Stimulated activated naive CD8-positive, alpha-beta T cell treated with anti-CD3 and anti-CD28 coated beads, Interleukin-15, amount 100 ng/mL, for 72 hours (primary cell): Measurements from ENCODE around the gene WFS1.

ENCODE experiments used
- ATAC-seq: fragments of 150-1000 bp; cut with Tn5 transposase; 2 replicates; pipeline ENCODE4 v1.10.0; 2021; ENCODE audit warnings: mild to moderate bottlenecking, moderate library complexity
- DNase-seq, 2 donors: peaks; one replicate each; pipeline ENCODE4 v3.0.0; 2021 to 2022
- H3K27ac Mint-ChIP-seq, 2 donors: one replicate each; pipeline ENCODE4 v1.8.0; 2022; ENCODE audit warnings: mild to moderate bottlenecking in 2 of 2, mixed read lengths in 2 of 2, moderate library complexity in 2 of 2
- H3K27me3 Mint-ChIP-seq: one replicate; pipeline ENCODE4 v1.8.0; 2022; ENCODE audit warnings: mixed read lengths
- H3K4me1 Mint-ChIP-seq: one replicate; pipeline ENCODE4 v1.8.0; 2022; ENCODE audit warnings: mild to moderate bottlenecking, mixed read lengths
- H3K4me3 Mint-ChIP-seq, 2 donors: one replicate each; pipeline ENCODE4 v1.8.0; 2022; ENCODE audit warnings: mild to moderate bottlenecking in 2 of 2, mixed read lengths in 2 of 2, moderate library complexity in 1 of 2
- H3K9me3 Mint-ChIP-seq, 2 donors: one replicate each; pipeline ENCODE4 v1.8.0; 2022; ENCODE audit warnings: mixed read lengths in 2 of 2

WFS1 gene

GRCh38 chr4:6250235-6250983, 19.2 kb upstream of the WFS1 start:
- Mint-ChIP-seq H3K27me3 (peaks cover 46% of the 10 kb centered on the region), H3K4me1 (peaks cover 5% of the 10 kb centered on the region), H3K27ac (no peak overlapping the region), H3K9me3 (no peaks in the 10 kb centered on the region), H3K4me3 (no peak overlapping the region)
- ATAC-seq, result peak; percentile 53
- DNase-seq, result peak in 1 of 2 donors; percentile 45

DNA sequence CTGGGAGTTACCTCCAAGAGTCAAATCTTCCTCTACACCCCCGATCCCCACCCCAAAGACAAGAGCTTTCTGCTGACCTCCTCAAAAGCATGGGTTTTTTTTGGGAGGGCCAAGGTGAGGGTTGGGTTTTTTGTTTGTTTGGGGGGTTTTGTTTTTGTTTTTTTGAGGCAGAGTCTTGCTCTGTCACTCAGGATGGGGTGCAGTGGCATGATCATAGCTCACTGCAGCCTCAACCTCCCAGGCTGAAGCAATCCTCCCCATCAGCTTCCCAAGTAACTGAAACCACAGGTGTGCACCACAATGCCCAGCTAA, 18.7 kb upstream of the WFS1 start:
- DNase-seq (no peak), ATAC-seq (no peak)
- H3K9me3 Mint-ChIP-seq, result no peaks in the 10 kb centered on the region
- no peak overlapping the region for H3K27ac Mint-ChIP-seq
- H3K4me3 Mint-ChIP-seq, result no peak overlapping the region
- H3K4me1 Mint-ChIP-seq, result peaks cover 5% of the 10 kb centered on the region
- H3K27me3 Mint-ChIP-seq, result peaks cover 45% of the 10 kb centered on the region

DNA sequence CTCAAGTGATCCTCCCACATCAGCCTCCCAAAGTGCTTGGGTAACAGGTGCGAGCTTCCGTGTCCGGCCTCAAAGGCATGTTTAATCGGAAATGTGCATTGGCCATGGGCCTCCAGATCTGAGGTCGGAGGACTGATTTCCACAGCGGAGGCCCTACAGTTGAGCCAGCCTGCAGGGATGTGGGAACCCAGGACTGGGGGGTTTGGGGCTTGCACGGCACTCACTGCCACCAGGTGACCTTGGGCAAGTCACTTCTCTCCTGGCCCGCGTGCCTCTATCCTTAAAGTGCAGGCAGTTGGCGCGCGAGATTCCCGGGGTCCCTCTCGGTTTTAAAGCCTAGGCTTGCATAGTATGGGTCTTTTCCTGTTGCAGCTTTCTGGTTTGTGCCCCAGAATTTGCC, 18.3 kb upstream of the WFS1 start:
- DNase-seq, result no peak
- no peak for ATAC-seq
- Mint-ChIP-seq H3K9me3 (no peaks in the 10 kb centered on the region), H3K4me1 (peaks cover 5% of the 10 kb centered on the region), H3K27me3 (peaks cover 45% of the 10 kb centered on the region), H3K4me3 (no peak overlapping the region), H3K27ac (no peak overlapping the region)

- peaks cover 45% of the 10 kb centered on the region for H3K27me3 Mint-ChIP-seq
- H3K9me3 Mint-ChIP-seq, result no peaks in the 10 kb centered on the region
- no peak overlapping the region for H3K4me3 Mint-ChIP-seq
- no peak overlapping the region for H3K27ac Mint-ChIP-seq
- DNase-seq, result no peak
- peaks cover 10% of the 10 kb centered on the region for H3K4me1 Mint-ChIP-seq
- ATAC-seq, result no peak
Observed at GRCh38 chr4:6252051-6252450, 17.6 kb upstream of the WFS1 start.

- DNase-seq, result no peak
- no peak for ATAC-seq
- peaks cover 16% of the 10 kb centered on the region for H3K4me1 Mint-ChIP-seq
- H3K9me3 Mint-ChIP-seq, result no peaks in the 10 kb centered on the region
- H3K27me3 Mint-ChIP-seq, result peaks cover 46% of the 10 kb centered on the region
- no peak overlapping the region for H3K27ac Mint-ChIP-seq
- H3K4me3 Mint-ChIP-seq, result no peak overlapping the region
Observed at GRCh38 chr4:6253111-6253510, 16.5 kb upstream of the WFS1 start.

DNA sequence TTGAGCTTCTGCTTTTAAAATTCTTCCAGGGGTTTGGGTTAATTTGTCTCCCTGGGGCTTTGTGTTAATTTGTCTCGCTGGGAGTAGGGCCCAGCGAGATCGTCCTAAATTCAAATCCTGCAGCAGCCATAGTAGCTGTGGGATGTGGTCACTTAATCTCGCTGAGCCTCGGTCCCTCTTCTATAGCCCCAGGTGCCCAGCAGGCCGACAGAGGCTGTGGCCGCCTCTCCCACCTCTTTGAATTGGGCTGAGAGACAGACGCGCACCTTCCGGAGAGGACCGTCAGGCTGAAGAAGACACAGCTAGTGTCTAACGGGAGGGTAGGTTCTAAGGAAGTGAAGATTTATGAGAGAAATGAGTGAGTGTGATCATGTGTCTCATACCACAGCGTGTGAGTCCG, 15.7 kb upstream of the WFS1 start:
- peaks cover 37% of the 10 kb centered on the region for H3K27me3 Mint-ChIP-seq
- no peak overlapping the region for H3K4me3 Mint-ChIP-seq
- no peak for ATAC-seq
- H3K27ac Mint-ChIP-seq, result no peak overlapping the region
- no peak for DNase-seq
- no peaks in the 10 kb centered on the region for H3K9me3 Mint-ChIP-seq
- H3K4me1 Mint-ChIP-seq, result peaks cover 16% of the 10 kb centered on the region

DNA sequence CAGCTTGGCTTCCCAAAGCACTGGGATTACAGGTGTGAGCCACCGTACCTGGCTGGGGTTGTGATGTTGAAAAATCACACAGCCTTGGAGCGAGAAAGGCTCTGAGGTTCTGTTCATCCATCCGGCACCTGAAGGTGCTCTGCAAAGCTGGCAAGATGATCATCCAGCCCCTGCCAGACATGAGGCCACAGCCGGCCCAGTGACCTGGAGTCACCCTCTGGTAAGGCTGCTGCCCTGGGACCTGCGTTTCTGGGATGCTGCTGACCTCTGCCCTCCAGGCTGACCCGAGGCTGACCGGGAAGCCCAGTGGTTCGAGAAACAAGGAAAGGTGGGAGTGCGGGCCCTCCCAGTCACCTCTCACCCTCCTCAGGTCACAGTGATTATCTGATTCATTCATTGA, 13.5 kb upstream of the WFS1 start:
- Mint-ChIP-seq H3K4me1 (peaks cover 11% of the 10 kb centered on the region), H3K4me3 (no peak overlapping the region), H3K27me3 (peaks cover 40% of the 10 kb centered on the region), H3K9me3 (no peaks in the 10 kb centered on the region), H3K27ac (no peak overlapping the region)
- DNase-seq (no peak), ATAC-seq (no peak)

- no peak for DNase-seq
- peaks cover 11% of the 10 kb centered on the region for H3K4me1 Mint-ChIP-seq
- no peaks in the 10 kb centered on the region for H3K9me3 Mint-ChIP-seq
- H3K27ac Mint-ChIP-seq, result peak overlapping the region; percentile 70 to 79
- peak overlapping the region; percentile 25 to 36 for H3K4me3 Mint-ChIP-seq
- H3K27me3 Mint-ChIP-seq, result peaks cover 52% of the 10 kb centered on the region
- ATAC-seq, result peak; percentile 37
Observed at GRCh38 chr4:6257247-6258025, 12.2 kb upstream of the WFS1 start.

DNA sequence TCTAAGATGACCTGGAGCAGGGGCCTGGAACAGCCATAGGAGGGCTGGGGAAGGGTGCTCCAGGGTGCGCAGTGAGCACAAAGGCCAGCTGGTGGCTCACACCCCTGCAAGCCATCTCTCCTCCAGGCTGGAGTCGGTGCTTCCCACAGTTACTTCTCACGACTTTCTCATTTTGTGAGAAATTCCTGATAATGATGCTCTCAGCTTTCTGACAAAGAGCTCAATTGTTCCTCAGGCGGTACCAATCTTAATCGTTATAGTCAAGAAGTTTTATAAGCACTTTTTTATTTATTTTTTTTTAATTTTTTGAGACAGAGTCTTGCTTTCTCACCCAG, 11.7 kb upstream of the WFS1 start:
- Mint-ChIP-seq H3K27me3 (peaks cover 55% of the 10 kb centered on the region), H3K9me3 (no peaks in the 10 kb centered on the region), H3K27ac (no peak overlapping the region), H3K4me3 (no peak overlapping the region), H3K4me1 (peaks cover 11% of the 10 kb centered on the region)
- ATAC-seq (no peak), DNase-seq (no peak)

DNA sequence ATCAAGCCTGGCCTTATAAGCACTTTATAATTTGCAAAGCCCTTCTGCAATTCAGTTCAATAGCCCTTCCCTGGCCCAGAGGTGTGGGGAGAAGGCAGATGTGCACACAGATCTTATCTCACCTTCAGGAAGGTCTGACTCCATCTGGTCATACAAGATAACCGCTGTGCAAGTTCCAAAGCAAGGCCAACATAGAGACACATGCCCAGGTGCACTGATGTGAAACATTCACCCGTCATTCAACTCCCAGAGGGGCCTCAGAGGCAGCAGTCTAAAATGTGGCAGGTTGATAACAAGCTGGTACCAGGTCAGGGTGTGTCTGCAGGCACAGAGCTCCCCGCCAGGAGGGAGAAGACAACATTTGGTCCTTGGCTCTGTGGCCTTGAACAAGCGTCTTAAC, 10.9 kb upstream of the WFS1 start:
- Mint-ChIP-seq H3K4me3 (no peak overlapping the region), H3K27ac (no peak overlapping the region), H3K27me3 (peaks cover 55% of the 10 kb centered on the region), H3K9me3 (no peaks in the 10 kb centered on the region), H3K4me1 (peaks cover 11% of the 10 kb centered on the region)
- ATAC-seq (no peak), DNase-seq (no peak)

DNA sequence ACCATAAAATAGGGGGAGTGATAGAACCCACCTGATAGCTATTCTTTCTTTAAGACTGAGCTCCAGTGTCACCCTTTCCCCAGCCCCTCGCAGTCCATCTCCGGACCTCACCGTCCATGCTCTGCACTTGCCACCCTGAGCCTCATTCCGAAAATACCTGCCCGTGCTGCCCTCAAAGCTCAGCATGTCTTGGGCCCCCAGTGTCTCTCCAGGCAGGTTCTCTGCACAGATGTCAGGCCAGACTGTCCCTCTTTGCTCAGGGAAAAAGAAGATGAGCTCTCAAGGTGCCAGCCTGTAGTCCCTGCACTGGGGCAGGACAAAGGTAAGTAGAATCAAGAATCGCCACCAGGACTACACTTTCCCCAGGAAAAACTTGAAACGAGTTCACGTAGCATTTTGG, 9.8 kb upstream of the WFS1 start:
- Mint-ChIP-seq H3K27me3 (peaks cover 55% of the 10 kb centered on the region), H3K9me3 (no peaks in the 10 kb centered on the region), H3K27ac (no peak overlapping the region), H3K4me3 (no peak overlapping the region), H3K4me1 (peaks cover 11% of the 10 kb centered on the region)
- DNase-seq (no peak), ATAC-seq (no peak)

DNA sequence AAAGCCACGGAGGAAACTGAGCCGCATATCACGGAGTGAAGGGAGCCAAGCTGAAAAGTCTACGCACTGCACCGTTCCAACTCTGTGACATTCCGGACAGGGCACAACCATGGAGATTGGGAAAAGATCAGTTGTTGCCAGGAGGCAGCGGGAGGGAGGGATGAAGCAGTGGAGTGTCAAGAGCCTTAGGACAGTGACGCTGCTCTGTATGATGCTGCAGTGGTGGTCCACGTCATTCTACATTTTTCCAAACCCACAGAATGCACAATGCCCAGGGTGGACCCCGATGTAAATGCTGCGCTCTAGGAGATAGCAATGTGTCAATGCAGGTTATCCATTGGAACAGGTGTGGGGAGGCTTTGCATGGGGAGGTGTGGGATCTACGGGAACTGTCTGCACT, 7.5 kb upstream of the WFS1 start:
- no peak for ATAC-seq
- DNase-seq, result no peak
- no peaks in the 10 kb centered on the region for H3K9me3 Mint-ChIP-seq
- peaks cover 6% of the 10 kb centered on the region for H3K4me1 Mint-ChIP-seq
- H3K27ac Mint-ChIP-seq, result no peak overlapping the region
- no peak overlapping the region for H3K4me3 Mint-ChIP-seq
- H3K27me3 Mint-ChIP-seq, result peaks cover 42% of the 10 kb centered on the region

- Mint-ChIP-seq H3K4me1 (no peaks in the 10 kb centered on the region), H3K27ac (no peak overlapping the region), H3K9me3 (no peaks in the 10 kb centered on the region), H3K27me3 (peaks cover 42% of the 10 kb centered on the region), H3K4me3 (no peak overlapping the region)
- DNase-seq (no peak), ATAC-seq (no peak)
Observed at GRCh38 chr4:6262847-6263487, 6.7 kb upstream of the WFS1 start.

DNA sequence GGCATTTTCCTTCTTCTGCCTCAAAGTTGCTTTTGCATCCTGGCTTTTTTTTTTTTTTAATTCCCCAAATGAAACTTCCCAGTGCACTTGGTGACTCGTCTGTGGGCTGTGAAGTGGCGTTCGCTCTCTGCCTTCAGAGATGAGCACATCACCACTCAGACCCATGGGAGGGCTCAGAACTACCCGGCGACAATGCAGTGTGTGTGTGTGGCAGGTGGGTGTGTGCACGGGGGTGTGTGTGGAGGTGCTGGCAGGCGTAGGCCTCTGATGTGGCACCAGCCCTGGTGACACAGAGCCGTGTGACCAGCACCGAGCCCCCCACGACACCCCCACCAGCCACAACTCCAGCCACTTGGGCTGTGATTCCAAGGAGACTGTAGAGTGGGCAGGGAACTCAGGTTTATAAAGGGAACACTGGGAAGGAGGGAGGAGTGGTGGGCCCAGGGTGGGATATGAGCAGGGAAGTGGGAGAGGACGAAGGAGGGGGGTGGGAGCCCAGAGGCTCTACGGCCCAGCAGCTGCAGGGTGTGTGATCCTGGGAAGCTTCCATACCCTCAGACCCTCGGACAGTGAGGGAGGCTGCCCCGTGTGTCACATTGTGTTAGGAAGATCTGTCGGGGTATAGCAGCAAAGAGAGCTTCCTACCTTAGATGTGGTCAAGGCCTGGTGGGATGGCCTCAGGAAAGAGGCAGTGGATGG, 6.0 kb upstream of the WFS1 start:
- Mint-ChIP-seq H3K9me3 (no peaks in the 10 kb centered on the region), H3K4me3 (no peak overlapping the region), H3K4me1 (peaks cover 1% of the 10 kb centered on the region), H3K27me3 (peaks cover 48% of the 10 kb centered on the region), H3K27ac (no peak overlapping the region)
- ATAC-seq (peak; percentile 32), DNase-seq (no peak)

- Mint-ChIP-seq H3K4me1 (peaks cover 6% of the 10 kb centered on the region), H3K4me3 (no peak overlapping the region), H3K27me3 (peaks cover 53% of the 10 kb centered on the region), H3K9me3 (no peaks in the 10 kb centered on the region), H3K27ac (no peak overlapping the region)
- ATAC-seq (peak; percentile 64), DNase-seq (peak in 1 of 2 donors; percentile 41)
Observed at GRCh38 chr4:6264225-6264540, 5.5 kb upstream of the WFS1 start.

- DNase-seq, result no peak
- no peak for ATAC-seq
- Mint-ChIP-seq H3K9me3 (no peaks in the 10 kb centered on the region), H3K4me1 (peaks cover 10% of the 10 kb centered on the region), H3K4me3 (no peak overlapping the region), H3K27ac (no peak overlapping the region), H3K27me3 (peaks cover 43% of the 10 kb centered on the region)
Observed at GRCh38 chr4:6265546-6265945, 4.1 kb upstream of the WFS1 start.
